ENCODE measurements around the gene PPP2R2D.
"Not testable (repeated sequence)": the region's sequence is repeated elsewhere in the genome, so short reads cannot be mapped to it uniquely, and the experiment has no call there.

PPP2R2D gene

DNA sequence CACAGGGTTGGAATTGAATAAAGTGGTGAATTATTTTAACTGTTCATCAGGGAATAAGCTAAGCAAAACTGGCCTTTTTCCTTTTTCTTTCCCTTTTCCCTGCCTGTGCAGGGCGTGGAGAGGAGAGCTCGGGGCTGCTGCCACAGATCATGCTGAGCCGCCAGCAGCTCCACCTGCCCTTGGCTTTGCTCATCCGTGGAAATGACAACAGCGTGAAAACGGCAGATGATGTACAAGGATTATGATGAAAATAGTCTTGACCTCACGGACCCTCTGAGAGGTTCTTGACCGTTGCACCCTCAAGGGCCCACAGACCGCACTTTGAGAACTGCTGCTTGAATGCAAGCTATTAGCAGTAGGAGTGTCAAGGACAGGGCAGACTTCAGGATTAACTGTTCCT lies 10.6 kb downstream of the PPP2R2D start:
- 95% methylated on average over 9 of the region's 9 CpGs for WGBS
- H3K27ac ChIP-seq (ENCODE audit: low read depth, low read length) = no peak overlapping the region

DNA sequence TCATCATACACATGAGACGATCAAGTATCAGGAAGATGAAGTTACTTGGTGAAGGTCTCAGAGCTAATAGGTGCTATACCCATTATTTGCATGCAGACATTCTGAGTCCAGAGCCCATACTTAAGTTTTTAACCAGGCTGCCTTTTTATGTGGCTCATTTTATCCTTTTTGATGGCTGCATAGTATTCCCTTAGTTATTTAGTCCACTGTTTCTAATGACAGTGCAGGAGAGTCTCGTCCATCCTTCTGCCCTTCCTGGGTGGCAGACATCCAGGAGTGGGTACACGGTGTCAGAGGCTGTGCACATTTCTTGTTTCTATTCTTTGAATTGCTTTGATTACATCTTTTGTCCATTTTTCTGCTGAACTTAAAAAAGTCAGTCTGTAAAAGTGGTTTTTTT lies 11.8 kb downstream of the PPP2R2D start:
- no peaks in the 10 kb centered on the region for H3K4me1 ChIP-seq (ENCODE audit: insufficient read depth, low read length)
- H3K27ac ChIP-seq (ENCODE audit: low read depth, low read length) = no peak overlapping the region
- H3K36me3 ChIP-seq (ENCODE audit: insufficient read depth, low read length) = peaks cover 18% of the 10 kb centered on the region
- no peaks in the 10 kb centered on the region for H3K27me3 ChIP-seq (ENCODE audit: insufficient read depth, low read length)
- H3K9ac ChIP-seq (ENCODE audit: low read depth, low read length) = no peak overlapping the region
- H3K4me3 ChIP-seq (ENCODE audit: low read length) = no peak overlapping the region
- no peaks in the 10 kb centered on the region for H3K9me3 ChIP-seq (ENCODE audit: insufficient read depth, low read depth, low read length)
- over 99% methylated on average over 3 of the region's 3 CpGs for WGBS

More for the DNA sequence above, 10.6 kb downstream of the PPP2R2D start:
- H3K4me1 ChIP-seq (ENCODE audit: insufficient read depth, low read length) = no peaks in the 10 kb centered on the region
- H3K9ac ChIP-seq (ENCODE audit: low read depth, low read length) = no peak overlapping the region
- H3K36me3 ChIP-seq (ENCODE audit: insufficient read depth, low read length) = peaks cover 25% of the 10 kb centered on the region
- no peaks in the 10 kb centered on the region for H3K9me3 ChIP-seq (ENCODE audit: insufficient read depth, low read depth, low read length)
- no peaks in the 10 kb centered on the region for H3K27me3 ChIP-seq (ENCODE audit: insufficient read depth, low read length)
- no peak overlapping the region for H3K4me3 ChIP-seq (ENCODE audit: low read length)

DNA sequence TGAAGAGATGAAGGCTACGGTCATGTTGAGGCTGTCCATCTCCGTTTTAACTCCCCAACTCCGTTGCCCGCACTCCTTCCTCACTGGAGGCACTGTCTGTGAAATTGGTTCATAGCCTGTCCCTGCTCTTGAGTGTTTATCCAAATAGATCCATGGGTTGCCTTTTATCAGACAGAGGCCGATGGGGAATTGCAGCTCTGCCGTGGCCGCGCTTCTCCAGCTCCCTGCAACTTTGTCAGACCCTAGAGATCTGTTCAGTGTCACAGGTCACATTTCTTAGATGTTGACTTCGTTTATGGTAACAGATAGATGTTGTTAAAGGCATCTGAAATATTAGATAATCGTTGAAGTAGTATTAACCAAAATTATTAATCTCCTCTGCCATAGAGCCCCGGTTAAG lies 14.7 kb downstream of the PPP2R2D start:
- Histone ChIP-seq H3K4me1 (ENCODE audit: insufficient read depth, low read length) (no peaks in the 10 kb centered on the region), H3K9ac (ENCODE audit: low read depth, low read length) (no peak overlapping the region), H3K9me3 (ENCODE audit: insufficient read depth, low read depth, low read length) (no peaks in the 10 kb centered on the region), H3K27me3 (ENCODE audit: insufficient read depth, low read length) (no peaks in the 10 kb centered on the region), H3K4me3 (ENCODE audit: low read length) (no peak overlapping the region), H3K36me3 (ENCODE audit: insufficient read depth, low read length) (peaks cover 11% of the 10 kb centered on the region), H3K27ac (ENCODE audit: low read depth, low read length) (no peak overlapping the region)
- WGBS = 97% methylated on average over 9 of the region's 11 CpGs

DNA sequence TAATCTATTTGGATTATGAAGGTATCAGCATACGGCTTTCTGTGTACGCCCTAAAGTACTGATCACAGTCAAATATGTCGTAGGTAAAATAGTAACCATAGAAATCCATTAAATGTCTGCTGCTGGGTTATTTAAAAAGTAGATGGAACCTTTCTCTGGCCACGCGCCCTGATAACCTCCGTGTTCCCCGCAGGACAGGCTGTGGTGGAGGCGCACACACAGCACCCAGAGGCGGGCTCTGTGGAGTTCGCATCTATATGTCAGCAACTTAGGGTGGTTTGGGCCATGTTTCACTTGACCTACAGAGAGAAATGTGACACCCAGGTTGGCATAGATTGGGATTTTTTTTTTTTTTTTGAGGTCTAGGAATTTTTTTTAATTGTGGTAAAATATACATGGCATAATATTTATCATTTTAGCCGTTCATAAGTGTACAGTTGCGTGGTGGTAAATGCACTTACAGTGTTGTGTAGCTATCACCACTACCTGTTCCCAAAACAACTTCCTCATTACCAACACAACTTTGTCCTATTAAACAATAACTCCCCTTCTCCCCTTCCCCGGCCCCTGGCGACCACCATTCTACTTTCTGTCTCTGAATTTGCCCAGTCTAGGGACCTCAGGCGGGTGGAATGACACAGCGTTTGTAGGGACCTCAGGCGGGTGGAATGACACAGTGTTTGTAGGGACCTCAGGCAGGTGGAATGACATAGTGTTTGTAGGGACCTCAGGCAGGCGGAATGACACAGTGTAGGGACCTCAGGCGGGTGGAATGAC lies 15.4 kb downstream of the PPP2R2D start:
- Histone ChIP-seq H3K9me3 (ENCODE audit: insufficient read depth, low read depth, low read length) (no peaks in the 10 kb centered on the region), H3K4me3 (ENCODE audit: low read length) (no peak overlapping the region), H3K27me3 (ENCODE audit: insufficient read depth, low read length) (no peaks in the 10 kb centered on the region), H3K4me1 (ENCODE audit: insufficient read depth, low read length) (peaks cover 6% of the 10 kb centered on the region), H3K36me3 (ENCODE audit: insufficient read depth, low read length) (peaks cover 11% of the 10 kb centered on the region), H3K27ac (ENCODE audit: low read depth, low read length) (no peak overlapping the region), H3K9ac (ENCODE audit: low read depth, low read length) (no peak overlapping the region)
- 94% methylated on average over 19 of the region's 19 CpGs for WGBS

DNA sequence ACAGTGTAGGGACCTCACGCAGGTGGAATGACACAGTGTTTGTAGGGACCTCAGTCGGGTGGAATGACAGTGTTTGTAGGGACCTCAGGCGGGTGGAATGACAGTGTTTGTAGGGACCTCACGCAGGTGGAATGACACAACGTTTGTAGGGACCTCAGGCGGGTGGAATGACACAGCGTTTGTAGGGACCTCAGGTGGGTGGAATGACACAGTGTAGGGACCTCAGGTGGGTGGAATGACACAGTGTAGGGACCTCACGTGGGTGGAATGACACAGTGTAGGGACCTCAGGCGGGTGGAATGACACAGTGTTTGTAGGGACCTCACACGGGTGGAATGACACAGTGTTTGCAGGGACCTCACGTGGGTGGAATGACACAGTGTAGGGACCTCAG lies 16.0 kb downstream of the PPP2R2D start:
- H3K9me3 ChIP-seq (ENCODE audit: insufficient read depth, low read depth, low read length) = not testable (repeated sequence)

DNA sequence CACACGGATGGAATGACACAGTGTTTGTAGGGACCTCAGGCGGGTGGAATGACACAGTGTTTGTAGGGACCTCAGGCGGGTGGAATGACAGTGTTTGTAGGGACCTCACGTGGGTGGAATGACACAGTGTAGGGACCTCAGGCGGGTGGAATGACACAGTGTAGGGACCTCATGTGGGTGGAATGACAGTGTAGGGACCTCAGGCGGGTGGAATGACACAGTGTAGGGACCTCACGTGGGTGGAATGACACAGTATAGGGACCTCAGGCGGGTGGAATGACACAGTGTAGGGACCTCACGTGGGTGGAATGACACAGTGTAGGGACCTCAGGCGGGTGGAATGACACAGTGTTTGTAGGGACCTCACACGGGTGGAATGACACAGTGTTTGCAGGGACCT lies 16.7 kb downstream of the PPP2R2D start:
- H3K27me3 ChIP-seq (ENCODE audit: insufficient read depth, low read length); H3K27ac ChIP-seq (ENCODE audit: low read depth, low read length); H3K9me3 ChIP-seq (ENCODE audit: insufficient read depth, low read depth, low read length); H3K36me3 ChIP-seq (ENCODE audit: insufficient read depth, low read length); H3K4me3 ChIP-seq (ENCODE audit: low read length); H3K9ac ChIP-seq (ENCODE audit: low read depth, low read length): not testable (repeated sequence)
- WGBS = 87% methylated on average over 10 of the region's 11 CpGs
- H3K4me1 ChIP-seq (ENCODE audit: insufficient read depth, low read length) = peaks cover 17% of the 10 kb centered on the region

More for the DNA sequence above, 16.0 kb downstream of the PPP2R2D start:
- H3K9ac ChIP-seq (ENCODE audit: low read depth, low read length); H3K27me3 ChIP-seq (ENCODE audit: insufficient read depth, low read length); H3K27ac ChIP-seq (ENCODE audit: low read depth, low read length); H3K4me3 ChIP-seq (ENCODE audit: low read length): not testable (repeated sequence)
- Histone ChIP-seq H3K36me3 (ENCODE audit: insufficient read depth, low read length) (peaks cover 11% of the 10 kb centered on the region), H3K4me1 (ENCODE audit: insufficient read depth, low read length) (peaks cover 12% of the 10 kb centered on the region)
- WGBS = 89% methylated on average over 9 of the region's 11 CpGs

DNA sequence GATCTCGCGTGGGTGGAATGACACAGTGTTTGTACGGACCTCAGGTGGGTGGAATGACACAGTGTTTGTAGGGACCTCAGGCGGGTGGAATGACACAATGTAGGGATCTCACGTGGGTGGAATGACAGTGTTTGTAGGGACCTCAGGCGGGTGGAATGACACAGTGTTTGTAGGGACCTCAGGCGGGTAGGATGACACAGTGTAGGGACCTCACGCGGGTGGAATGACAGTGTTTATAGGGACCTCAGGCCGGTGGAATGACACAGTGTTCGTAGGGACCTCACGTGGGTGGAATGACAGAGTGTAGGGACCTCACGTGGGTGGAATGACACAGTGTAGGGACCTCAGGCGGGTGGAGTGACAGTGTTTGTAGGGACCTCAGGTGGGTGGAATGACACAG lies 18.7 kb downstream of the PPP2R2D start:
- not testable (repeated sequence) for H3K9ac ChIP-seq (ENCODE audit: low read depth, low read length); H3K27ac ChIP-seq (ENCODE audit: low read depth, low read length); H3K9me3 ChIP-seq (ENCODE audit: insufficient read depth, low read depth, low read length); H3K27me3 ChIP-seq (ENCODE audit: insufficient read depth, low read length); H3K4me3 ChIP-seq (ENCODE audit: low read length); H3K36me3 ChIP-seq (ENCODE audit: insufficient read depth, low read length)
- H3K4me1 ChIP-seq (ENCODE audit: insufficient read depth, low read length) = peaks cover 20% of the 10 kb centered on the region
- 92% methylated on average over 14 of the region's 14 CpGs for WGBS

DNA sequence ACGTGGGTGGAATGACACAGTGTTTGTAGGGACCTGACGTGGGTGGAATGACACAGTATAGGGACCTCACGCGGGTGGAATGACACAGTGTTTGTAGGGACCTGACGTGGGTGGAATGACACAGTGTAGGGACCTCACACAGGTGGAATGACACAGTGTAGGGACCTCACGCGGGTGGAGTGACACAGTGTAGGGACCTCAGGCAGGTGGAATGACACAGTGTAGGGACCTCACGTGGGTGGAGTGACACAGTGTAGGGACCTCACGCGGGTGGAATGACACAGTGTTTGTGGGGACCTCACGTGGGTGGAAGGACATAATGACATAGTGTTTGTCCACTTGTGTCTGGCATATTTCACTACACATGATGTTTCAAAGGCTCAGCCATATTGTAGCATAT lies 19.3 kb downstream of the PPP2R2D start:
- peaks cover 20% of the 10 kb centered on the region for H3K4me1 ChIP-seq (ENCODE audit: insufficient read depth, low read length)
- no peaks in the 10 kb centered on the region for H3K27me3 ChIP-seq (ENCODE audit: insufficient read depth, low read length)
- no peak overlapping the region for H3K4me3 ChIP-seq (ENCODE audit: low read length)
- no peak overlapping the region for H3K27ac ChIP-seq (ENCODE audit: low read depth, low read length)
- no peaks in the 10 kb centered on the region for H3K36me3 ChIP-seq (ENCODE audit: insufficient read depth, low read length)
- WGBS = 94% methylated on average over 11 of the region's 11 CpGs
- H3K9ac ChIP-seq (ENCODE audit: low read depth, low read length) = no peak overlapping the region
- 0 out of 2 replicates have a peak, but pooled peaks cover 1% of the 10 kb centered on the region for H3K9me3 ChIP-seq (ENCODE audit: insufficient read depth, low read depth, low read length)

DNA sequence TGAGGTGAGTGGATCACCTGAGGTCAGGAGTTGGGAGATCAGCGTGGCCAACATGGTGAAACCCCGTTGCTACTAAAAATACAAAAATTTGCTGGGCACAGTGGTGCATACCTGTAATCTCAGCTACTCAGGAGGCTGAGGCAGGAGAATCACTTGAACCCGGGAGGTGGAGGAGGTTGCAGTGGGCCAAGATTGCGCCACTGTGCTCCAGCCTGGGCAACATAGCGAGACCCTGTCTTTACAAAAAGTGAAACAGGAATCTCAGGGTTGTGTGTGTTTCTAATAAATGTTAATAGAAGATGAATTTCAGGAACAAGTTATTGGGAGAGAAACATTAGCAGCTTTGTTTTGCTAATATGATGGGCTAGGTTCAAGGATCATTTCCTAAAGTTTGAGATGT lies 19.9 kb downstream of the PPP2R2D start:
- 96% methylated on average over 5 of the region's 5 CpGs for WGBS
- Histone ChIP-seq H3K36me3 (ENCODE audit: insufficient read depth, low read length) (no peaks in the 10 kb centered on the region), H3K9ac (ENCODE audit: low read depth, low read length) (no peak overlapping the region), H3K4me3 (ENCODE audit: low read length) (no peak overlapping the region), H3K27me3 (ENCODE audit: insufficient read depth, low read length) (no peaks in the 10 kb centered on the region), H3K4me1 (ENCODE audit: insufficient read depth, low read length) (peaks cover 20% of the 10 kb centered on the region), H3K9me3 (ENCODE audit: insufficient read depth, low read depth, low read length) (0 out of 2 replicates have a peak, but pooled peaks cover 3% of the 10 kb centered on the region), H3K27ac (ENCODE audit: low read depth, low read length) (no peak overlapping the region)

DNA sequence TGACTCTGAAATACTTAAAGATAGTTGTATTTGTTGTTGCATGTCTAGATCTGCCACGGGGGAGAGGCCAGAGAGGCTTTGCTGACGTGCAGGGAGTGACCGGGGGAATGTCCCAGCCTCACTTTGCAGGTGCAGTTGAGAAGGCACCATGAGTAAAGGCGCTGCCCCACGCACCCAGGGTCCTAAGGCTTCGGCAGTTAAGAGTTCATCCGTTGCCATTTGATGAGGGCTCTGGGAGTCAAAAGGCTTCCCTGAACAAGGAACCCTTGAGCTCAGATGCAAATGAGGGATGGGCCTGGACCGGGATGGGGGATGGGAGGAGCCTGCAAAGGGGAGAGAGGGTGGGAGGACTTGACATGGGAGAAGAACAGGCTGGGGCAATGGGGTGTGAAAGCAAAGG lies 20.4 kb downstream of the PPP2R2D start:
- no peaks in the 10 kb centered on the region for H3K27me3 ChIP-seq (ENCODE audit: insufficient read depth, low read length)
- H3K9ac ChIP-seq (ENCODE audit: low read depth, low read length) = no peak overlapping the region
- H3K27ac ChIP-seq (ENCODE audit: low read depth, low read length) = no peak overlapping the region
- H3K36me3 ChIP-seq (ENCODE audit: insufficient read depth, low read length) = no peaks in the 10 kb centered on the region
- peaks cover 20% of the 10 kb centered on the region for H3K4me1 ChIP-seq (ENCODE audit: insufficient read depth, low read length)
- no peak overlapping the region for H3K4me3 ChIP-seq (ENCODE audit: low read length)
- 70% methylated on average over 8 of the region's 8 CpGs for WGBS
- 0 out of 2 replicates have a peak, but pooled peaks cover 3% of the 10 kb centered on the region for H3K9me3 ChIP-seq (ENCODE audit: insufficient read depth, low read depth, low read length)

DNA sequence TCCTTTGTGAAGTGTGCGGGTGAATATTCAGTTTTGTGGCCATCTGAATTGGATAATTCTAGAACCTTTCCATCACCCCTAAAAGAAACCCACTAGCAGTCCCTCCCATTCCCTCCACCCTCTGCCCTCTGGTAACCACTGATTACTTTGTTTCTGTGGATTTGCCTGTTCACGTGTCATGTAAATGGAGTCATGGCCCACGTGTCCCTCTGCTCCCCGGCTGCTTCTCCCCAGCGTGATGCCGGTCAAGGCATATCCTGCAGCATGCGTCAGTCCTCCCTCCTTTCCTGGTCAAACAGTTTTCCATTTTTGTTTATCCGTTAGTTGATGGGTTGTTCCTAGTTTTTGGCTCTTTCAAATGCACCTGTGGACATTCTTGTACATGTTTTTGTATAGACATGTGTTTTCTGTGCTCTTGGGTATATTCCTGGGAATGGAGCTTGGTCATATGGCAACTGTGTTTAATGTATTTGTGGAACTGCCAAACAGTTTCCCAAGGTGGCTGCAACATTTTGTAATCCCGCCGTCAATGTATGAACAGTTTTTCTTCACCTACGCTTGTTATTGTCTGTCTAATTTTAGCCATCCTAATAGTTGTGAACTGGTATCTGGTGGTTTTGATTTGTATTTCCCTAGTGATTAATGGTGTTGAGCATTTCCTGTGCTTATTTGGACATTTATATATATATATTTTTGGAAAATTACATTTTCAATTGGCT lies 22.4 kb downstream of the PPP2R2D start:
- H3K36me3 ChIP-seq (ENCODE audit: insufficient read depth, low read length) = no peaks in the 10 kb centered on the region
- H3K27ac ChIP-seq (ENCODE audit: low read depth, low read length) = no peak overlapping the region
- H3K4me1 ChIP-seq (ENCODE audit: insufficient read depth, low read length) = peaks cover 32% of the 10 kb centered on the region
- 0 out of 2 replicates have a peak, but pooled peaks cover 3% of the 10 kb centered on the region for H3K9me3 ChIP-seq (ENCODE audit: insufficient read depth, low read depth, low read length)
- no peaks in the 10 kb centered on the region for H3K27me3 ChIP-seq (ENCODE audit: insufficient read depth, low read length)
- H3K9ac ChIP-seq (ENCODE audit: low read depth, low read length) = no peak overlapping the region
- WGBS = 89% methylated on average over 11 of the region's 11 CpGs
- no peak overlapping the region for H3K4me3 ChIP-seq (ENCODE audit: low read length)

All from HUES64 (cell line).